ENCODE data around the gene NOA1. TPM values are rescaled to one million over a fixed set of nuclear protein-coding genes. Genes with fewer than 3 reads are reported as not detected.
A peak's percentile ranks its signal among the peaks of the same experiment; 100 is the strongest.

The NOA1 gene
- 24.8 and 28.1 TPM in 2 replicates for total RNA-seq

DNA sequence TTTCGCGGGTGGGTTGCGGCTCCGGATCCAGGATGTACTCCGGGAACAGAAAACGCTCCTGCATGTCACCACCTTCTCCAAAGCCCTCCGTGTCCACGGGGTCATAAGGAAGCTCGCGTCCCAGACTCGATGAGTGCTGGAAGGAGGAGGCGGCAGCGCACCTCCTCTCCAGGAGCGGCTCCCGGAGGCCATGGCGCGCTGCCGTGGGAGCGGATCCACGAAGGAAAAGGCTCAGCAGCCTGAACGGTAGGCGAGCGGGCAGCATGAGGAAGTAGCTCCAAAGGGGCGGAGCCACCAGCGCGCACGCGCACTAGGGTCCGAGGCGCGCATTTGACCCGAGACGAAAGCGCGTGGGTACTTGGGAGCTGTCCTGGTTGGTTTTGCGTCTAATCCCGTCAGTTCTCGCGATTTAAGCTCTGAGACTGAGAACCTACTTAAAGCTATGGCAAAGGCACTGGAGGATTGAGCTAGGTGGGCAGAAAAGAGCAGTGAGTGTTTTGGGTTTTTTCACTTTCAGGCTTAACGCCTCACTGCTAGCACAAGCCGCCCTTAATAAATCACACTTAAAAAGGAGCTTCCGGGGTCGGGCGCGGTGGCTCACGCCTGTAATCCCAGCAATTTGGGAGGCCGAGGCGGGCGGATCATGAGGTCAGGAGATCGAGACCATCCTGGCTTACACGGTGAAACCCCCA lies at the start of gene NOA1:
Gene NOA1 (minus strand): TSS at position 286 of the 692 bp plus-strand sequence. CDS start 21 bp downstream, at position 265.
- DNase-seq (ENCODE audit: low read depth) = peak; percentile 97
- peak within 1 kb of the TSS; percentile 67 for H3K4me3 ChIP-seq (ENCODE audit: low read depth, low read length)
- TF ChIP-seq, protein P1, sequence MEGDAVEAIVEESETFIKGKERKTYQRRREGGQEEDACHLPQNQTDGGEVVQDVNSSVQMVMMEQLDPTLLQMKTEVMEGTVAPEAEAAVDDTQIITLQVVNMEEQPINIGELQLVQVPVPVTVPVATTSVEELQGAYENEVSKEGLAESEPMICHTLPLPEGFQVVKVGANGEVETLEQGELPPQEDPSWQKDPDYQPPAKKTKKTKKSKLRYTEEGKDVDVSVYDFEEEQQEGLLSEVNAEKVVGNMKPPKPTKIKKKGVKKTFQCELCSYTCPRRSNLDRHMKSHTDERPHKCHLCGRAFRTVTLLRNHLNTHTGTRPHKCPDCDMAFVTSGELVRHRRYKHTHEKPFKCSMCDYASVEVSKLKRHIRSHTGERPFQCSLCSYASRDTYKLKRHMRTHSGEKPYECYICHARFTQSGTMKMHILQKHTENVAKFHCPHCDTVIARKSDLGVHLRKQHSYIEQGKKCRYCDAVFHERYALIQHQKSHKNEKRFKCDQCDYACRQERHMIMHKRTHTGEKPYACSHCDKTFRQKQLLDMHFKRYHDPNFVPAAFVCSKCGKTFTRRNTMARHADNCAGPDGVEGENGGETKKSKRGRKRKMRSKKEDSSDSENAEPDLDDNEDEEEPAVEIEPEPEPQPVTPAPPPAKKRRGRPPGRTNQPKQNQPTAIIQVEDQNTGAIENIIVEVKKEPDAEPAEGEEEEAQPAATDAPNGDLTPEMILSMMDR (conservative IDR thresholded peaks at IDR 0.05; ENCODE audit: low read depth, low read length) = no peak

DNA sequence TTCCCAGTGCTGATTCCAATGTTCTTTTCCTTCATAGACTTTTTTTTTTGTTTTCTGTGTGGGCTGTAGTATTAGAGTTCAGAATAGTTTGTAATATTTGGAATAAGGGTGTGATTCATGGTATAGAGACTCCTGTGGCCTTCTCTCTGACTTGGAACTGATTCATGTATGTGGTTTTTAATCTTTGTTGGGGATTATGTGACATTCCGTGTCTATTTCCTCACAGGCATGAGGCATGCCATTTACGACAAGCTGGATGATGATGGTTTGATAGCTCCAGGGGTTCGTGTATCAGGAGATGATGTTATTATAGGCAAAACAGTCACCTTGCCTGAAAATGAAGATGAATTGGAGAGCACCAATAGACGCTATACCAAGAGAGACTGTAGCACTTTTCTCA lies 45.7 kb upstream of the NOA1 start:
- TF ChIP-seq, protein P1 (conservative IDR thresholded peaks at IDR 0.05; ENCODE audit: low read depth, low read length) = no peak
- no peak overlapping the region for H3K4me3 ChIP-seq (ENCODE audit: low read depth, low read length)
- no peak for DNase-seq (ENCODE audit: low read depth)

DNA sequence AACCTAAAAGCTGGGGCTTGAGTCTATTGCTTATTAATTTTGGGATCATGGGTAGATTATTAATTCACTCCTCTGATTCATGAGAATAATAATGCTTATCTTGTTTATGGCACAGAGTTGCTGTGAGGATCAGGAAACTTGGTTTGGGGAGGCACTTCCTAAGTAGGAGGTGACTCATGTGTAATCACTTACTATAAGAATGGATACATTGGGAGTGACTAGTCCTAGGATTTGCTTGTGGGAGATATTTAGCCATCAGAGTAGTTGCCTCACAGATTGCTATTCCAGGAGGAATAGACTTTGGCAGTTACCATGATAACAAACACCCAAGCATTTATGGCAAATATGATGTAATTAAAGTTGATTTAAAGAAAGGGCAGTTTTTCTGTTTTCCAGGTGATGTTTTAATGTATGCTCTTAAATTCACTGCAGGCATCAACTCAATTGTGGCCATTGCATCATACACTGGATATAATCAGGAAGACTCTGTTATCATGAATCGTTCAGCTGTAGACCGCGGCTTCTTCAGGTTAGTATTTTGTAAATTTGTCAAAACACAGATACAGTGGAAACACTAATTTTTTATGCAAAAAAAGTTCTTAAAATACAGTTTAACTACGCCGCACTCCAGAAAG lies 43.2 kb upstream of the NOA1 start:
- H3K4me3 ChIP-seq (ENCODE audit: low read depth, low read length) = no peak overlapping the region
- peak; percentile 51 for DNase-seq (ENCODE audit: low read depth)
- TF ChIP-seq, protein P1 (conservative IDR thresholded peaks at IDR 0.05; ENCODE audit: low read depth, low read length) = no peak

DNA sequence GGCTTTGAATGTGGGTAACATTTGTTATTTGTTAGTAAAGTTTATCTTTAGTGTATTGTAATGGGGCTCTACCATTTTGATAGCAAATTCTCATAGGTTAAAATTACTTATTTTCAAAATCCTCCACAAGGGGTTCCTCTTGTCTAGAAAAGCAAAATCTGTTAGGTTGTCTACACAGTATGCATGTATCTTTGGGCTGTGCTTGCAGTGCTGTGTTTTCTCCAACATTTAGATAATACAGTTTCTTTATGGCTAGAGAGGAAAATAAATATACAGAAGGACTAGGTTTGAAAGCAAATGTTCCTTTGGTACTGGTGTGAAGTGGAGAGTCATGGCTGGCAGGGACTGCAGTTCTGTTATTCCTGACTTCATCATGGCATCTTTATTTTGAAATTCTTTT lies 41.6 kb upstream of the NOA1 start:
- H3K4me3 ChIP-seq (ENCODE audit: low read depth, low read length) = no peak overlapping the region

DNA sequence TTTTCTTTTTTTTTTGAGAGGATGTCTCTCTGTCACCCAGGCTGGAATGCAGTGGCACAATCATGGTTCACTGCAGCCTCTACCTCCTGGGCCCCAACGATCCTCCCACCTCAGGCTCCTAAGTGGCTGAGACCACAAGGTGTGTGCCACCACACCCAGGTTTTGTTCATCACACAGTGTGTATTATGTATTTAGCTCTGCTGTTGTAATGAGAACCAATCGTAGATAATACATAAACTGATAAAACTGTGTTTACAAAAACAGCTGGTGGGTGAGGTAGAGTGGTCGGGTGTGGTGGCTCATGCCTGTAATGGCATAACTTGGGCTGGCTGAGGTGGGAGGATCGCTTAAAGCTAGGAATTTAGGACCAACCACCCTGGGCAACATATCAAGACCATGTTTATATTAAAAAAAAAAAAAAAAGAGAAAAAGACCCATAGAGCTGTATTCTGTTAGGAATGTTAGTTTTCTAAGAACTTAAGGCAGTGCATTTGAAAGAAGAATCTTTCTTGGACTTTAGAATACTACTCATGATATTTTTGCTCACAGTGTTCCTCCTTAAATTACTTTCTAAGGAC lies 36.2 kb upstream of the NOA1 start:
- DNase-seq (ENCODE audit: low read depth) = no peak
- TF ChIP-seq, protein P1 (conservative IDR thresholded peaks at IDR 0.05; ENCODE audit: low read depth, low read length) = no peak

More for the DNA sequence above, 41.6 kb upstream of the NOA1 start:
- DNase-seq (ENCODE audit: low read depth) = no peak
- TF ChIP-seq, protein P1 (conservative IDR thresholded peaks at IDR 0.05; ENCODE audit: low read depth, low read length) = no peak

DNA sequence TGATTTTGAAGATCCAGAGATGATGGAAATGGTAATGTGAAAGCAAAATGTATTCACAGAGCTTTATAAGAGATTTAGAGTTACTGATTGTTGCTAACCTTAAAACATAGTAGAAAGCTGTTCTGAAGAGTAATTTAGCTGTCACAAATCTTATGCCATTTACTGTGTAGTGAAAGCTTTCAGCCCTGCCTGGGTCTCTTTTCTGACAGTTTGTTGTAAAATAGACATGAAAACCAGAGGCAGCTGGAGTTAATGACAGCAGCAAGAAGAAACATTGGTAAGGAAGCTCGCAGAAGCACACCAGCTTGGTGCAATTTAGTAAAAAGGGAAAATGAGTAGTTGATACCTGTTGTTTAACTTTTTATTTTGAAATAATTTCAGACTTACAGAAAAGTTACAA lies 22.3 kb upstream of the NOA1 start:
- H3K4me3 ChIP-seq (ENCODE audit: low read depth, low read length) = no peak overlapping the region
- DNase-seq (ENCODE audit: low read depth) = no peak
- TF ChIP-seq, protein P1 (conservative IDR thresholded peaks at IDR 0.05; ENCODE audit: low read depth, low read length) = no peak

More for the DNA sequence above, 36.2 kb upstream of the NOA1 start:
- no peak overlapping the region for H3K4me3 ChIP-seq (ENCODE audit: low read depth, low read length)

All from epithelial cell of proximal tubule (primary cell).